Retinal pigment epithelial cell (primary cell): Measurements from ENCODE around the gene IRS2.

ENCODE experiments used
- DNase-seq: peaks from one replicate; pipeline ENCODE4 v3.0.0-alpha.2; 2010; ENCODE audit warnings: low read depth
- H3K4me3 ChIP-seq: 2 replicates; pipeline ENCODE4 v1.5.1; 2011; ENCODE audit warnings: mild to moderate bottlenecking, low read length, control low read depth, moderate library complexity
- TF ChIP-seq, protein P1 (sequence below): conservative IDR thresholded peaks from 2 replicates; pipeline ENCODE4 v1.5.1; 2011; ENCODE audit warnings: low read depth, low read length, control low read depth, inconsistent platforms

Gene IRS2

GRCh38 chr13:109819874-109820273, 33.5 kb upstream of the IRS2 start:
- DNase-seq: no peak
- TF ChIP-seq, protein P1, sequence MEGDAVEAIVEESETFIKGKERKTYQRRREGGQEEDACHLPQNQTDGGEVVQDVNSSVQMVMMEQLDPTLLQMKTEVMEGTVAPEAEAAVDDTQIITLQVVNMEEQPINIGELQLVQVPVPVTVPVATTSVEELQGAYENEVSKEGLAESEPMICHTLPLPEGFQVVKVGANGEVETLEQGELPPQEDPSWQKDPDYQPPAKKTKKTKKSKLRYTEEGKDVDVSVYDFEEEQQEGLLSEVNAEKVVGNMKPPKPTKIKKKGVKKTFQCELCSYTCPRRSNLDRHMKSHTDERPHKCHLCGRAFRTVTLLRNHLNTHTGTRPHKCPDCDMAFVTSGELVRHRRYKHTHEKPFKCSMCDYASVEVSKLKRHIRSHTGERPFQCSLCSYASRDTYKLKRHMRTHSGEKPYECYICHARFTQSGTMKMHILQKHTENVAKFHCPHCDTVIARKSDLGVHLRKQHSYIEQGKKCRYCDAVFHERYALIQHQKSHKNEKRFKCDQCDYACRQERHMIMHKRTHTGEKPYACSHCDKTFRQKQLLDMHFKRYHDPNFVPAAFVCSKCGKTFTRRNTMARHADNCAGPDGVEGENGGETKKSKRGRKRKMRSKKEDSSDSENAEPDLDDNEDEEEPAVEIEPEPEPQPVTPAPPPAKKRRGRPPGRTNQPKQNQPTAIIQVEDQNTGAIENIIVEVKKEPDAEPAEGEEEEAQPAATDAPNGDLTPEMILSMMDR: no peak
- no peak overlapping the region for H3K4me3 ChIP-seq

DNA sequence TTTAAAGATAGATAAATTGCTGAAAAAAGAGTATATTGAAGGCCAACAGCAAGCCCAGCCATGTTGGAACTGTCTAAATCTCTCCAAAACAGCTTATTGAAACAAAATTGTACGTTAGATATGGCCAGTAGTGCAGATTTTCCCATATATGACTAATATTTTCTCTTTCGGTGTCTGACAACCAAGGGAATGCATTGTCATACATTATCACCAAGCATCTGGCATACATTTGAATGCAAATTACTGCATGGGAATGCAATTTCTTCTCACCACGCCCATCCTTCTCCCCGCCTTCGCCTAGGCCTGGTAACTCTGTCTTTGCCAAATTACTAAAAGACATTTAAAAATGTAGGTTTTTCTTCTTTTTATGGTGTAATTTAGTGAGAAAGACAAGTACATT, 32.5 kb upstream of the IRS2 start:
- no peak overlapping the region for H3K4me3 ChIP-seq
- DNase-seq: no peak
- TF ChIP-seq, protein P1: no peak

GRCh38 chr13:109817591-109818535, 31.5 kb upstream of the IRS2 start:
- no peak for DNase-seq
- TF ChIP-seq, protein P1: no peak
- H3K4me3 ChIP-seq: no peak overlapping the region

DNA sequence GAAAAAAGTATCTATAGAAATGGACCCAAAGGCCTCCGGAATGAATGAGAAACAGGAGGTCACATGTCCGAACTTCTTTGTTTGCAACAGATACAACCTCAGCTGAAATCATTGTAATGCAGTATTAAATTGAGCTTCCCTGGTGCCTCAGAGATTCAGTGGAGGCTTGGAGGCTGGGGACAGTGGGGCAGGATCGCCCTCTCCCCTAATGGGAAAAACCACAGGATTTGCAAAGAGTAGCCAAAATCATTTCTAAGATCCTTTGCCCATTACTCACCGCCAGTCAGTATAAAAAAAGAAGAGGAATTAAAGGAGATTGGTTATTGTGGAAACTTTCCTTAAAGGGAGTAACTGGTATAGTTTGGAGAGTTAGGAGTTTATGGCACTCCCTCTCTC, 30.4 kb upstream of the IRS2 start:
- TF ChIP-seq, protein P1: no peak
- peak; percentile 49 for DNase-seq
- no peak overlapping the region for H3K4me3 ChIP-seq

DNA sequence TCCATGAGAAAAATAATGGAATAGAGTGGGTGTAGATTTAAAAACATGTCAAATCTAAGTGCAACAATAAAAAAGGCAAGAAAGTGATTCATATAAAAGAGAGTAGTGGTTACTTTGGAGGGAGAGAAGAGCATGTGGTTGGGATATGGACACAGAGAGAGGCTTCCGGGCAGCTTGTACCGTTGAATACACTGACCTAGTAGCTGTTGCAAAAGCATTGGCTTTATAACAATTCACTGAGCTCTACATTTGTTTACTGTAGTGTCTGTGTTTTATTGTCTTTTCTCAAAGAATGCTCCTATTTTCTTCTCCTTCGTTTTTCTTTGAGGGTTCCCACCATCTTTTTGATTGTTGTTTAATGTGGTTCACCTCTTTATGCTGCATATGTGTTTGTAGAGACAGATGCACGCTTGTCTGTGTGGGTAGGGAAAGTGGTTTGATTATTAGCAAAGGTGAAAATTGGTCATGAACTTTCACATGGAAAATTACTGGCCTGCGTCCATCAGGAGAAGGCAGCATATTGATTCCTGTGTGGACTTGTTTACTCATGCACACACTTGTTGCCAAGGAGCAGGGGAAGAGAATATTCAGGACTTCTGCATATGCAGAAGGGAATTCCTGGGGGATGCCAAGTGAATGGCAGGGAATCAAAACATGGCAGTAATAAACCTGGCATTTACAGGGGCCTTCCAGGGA, 29.9 kb upstream of the IRS2 start:
- H3K4me3 ChIP-seq: no peak overlapping the region
- DNase-seq: peak; percentile 41
- TF ChIP-seq, protein P1: no peak

GRCh38 chr13:109815651-109816050, 29.3 kb upstream of the IRS2 start:
- H3K4me3 ChIP-seq: no peak overlapping the region
- TF ChIP-seq, protein P1: no peak
- no peak for DNase-seq

DNA sequence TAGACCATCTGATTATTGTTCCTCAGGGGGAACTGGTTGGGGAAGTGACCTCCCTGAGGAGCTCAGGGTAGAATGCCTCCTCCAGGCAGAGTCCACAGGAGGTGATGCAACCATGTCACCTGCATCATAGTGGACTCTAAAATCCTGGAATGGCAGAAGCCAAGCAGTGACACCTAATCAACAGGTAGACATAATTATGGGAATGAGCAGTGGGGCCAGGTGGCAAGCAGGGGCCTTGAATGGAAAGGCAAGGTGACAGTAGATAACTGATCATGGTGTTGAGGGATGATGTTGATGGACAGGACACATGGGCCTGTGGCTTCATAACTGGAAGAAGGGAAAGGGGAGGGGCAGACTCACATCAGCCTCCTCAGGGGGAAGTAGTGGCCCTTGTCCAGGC, 27.3 kb upstream of the IRS2 start:
- DNase-seq: no peak
- TF ChIP-seq, protein P1: no peak
- H3K4me3 ChIP-seq: no peak overlapping the region
